Lower lobe of right lung (tissue), 2 donors: ENCODE results near the gene FBF1. TPM values are rescaled to one million over a fixed set of nuclear protein-coding genes. Genes with fewer than 3 reads are reported as not detected.

Experiments used
- ATAC-seq, 2 donors: fragments of 200-7000 bp; cut with Tn5 transposase; one replicate each; pipeline ENCODE4 v1.9.1; 2020 to 2022; ENCODE audit warnings: mild to moderate bottlenecking in 2 of 2, moderate library complexity in 2 of 2
- DNase-seq: peaks from one replicate; pipeline ENCODE4 v3.0.0-alpha.2; 2020
- H3K27ac ChIP-seq: fragments of 200-600 bp; one replicate; pipeline ENCODE4 v1.8.0; 2022
- H3K27me3 ChIP-seq: fragments of 200-600 bp; one replicate; pipeline ENCODE4 v1.8.0; 2022; ENCODE audit warnings: low read depth
- H3K36me3 ChIP-seq: fragments of 200-600 bp; one replicate; pipeline ENCODE4 v1.8.0; 2022; ENCODE audit warnings: mild to moderate bottlenecking
- H3K4me1 ChIP-seq: fragments of 200-600 bp; one replicate; pipeline ENCODE4 v1.8.0; 2022
- H3K4me3 ChIP-seq: fragments of 200-600 bp; one replicate; pipeline ENCODE4 v1.8.0; 2022; ENCODE audit warnings: mild to moderate bottlenecking
- H3K9me3 ChIP-seq: fragments of 200-600 bp; one replicate; pipeline ENCODE4 v1.8.0; 2022
- CTCF ChIP-seq: fragments of 200-600 bp; IDR thresholded peaks from one replicate; pipeline ENCODE4 v1.8.0; 2022; ENCODE audit warnings: antibody characterized with exemption, mild to moderate bottlenecking
- intact Hi-C: fragments of 100-400 bp; cut with DNase I; formaldehyde crosslinking; loops from one replicate; pipeline ENCODE4 v1.11.0; 2022
- total RNA-seq: library from RNA; stranded (reverse); fragmentation: NEBNext Ultra II Directional; extraction: Animal tissue kit (Norgen Biotek cat#: 25700); gene quantifications from one replicate; pipeline ENCODE4 v1.2.1, GENCODE V29; 2021
- donor health status: DM: no; HTN: yes; CAD: no; lungs with severe emphysema.

Gene FBF1
- total RNA-seq, 1 donor from 2014 or later: 13.1 TPM

- H3K9me3 ChIP-seq: no peaks in the 10 kb centered on the region
- H3K4me1 ChIP-seq: peaks cover 8% of the 10 kb centered on the region
- ATAC-seq: peak; percentile 82 to 86
- DNase-seq: peak; percentile 71
- intact Hi-C loops: no loop called here
- peak; percentile 52 for TF ChIP-seq CTCF
- no peaks in the 10 kb centered on the region for H3K27me3 ChIP-seq
- H3K36me3 ChIP-seq: peaks cover 13% of the 10 kb centered on the region
- H3K27ac ChIP-seq: peak overlapping the region; percentile 4
- H3K4me3 ChIP-seq: no peak overlapping the region
Observed at GRCh38 chr17:75927286-75927922, 13.4 kb downstream of the FBF1 start.

- no peak for DNase-seq
- no peak for TF ChIP-seq CTCF
- Histone ChIP-seq H3K36me3 (peaks cover 13% of the 10 kb centered on the region), H3K4me1 (peaks cover 8% of the 10 kb centered on the region), H3K27me3 (no peaks in the 10 kb centered on the region), H3K4me3 (no peak overlapping the region), H3K9me3 (no peaks in the 10 kb centered on the region), H3K27ac (no peak overlapping the region)
- ATAC-seq: no peak
- intact Hi-C loops: no loop called here
Observed at GRCh38 chr17:75926456-75926855, 14.4 kb downstream of the FBF1 start.

- Histone ChIP-seq H3K36me3 (peaks cover 13% of the 10 kb centered on the region), H3K4me1 (peaks cover 8% of the 10 kb centered on the region), H3K4me3 (no peak overlapping the region), H3K27me3 (no peaks in the 10 kb centered on the region), H3K9me3 (no peaks in the 10 kb centered on the region), H3K27ac (no peak overlapping the region)
- DNase-seq (no peak), ATAC-seq (no peak)
- TF ChIP-seq CTCF: no peak
- intact Hi-C loops: no loop called here
Observed at GRCh38 chr17:75925912-75926311, 14.9 kb downstream of the FBF1 start.

GRCh38 chr17:75925103-75925502, 15.7 kb downstream of the FBF1 start:
- Histone ChIP-seq H3K36me3 (peaks cover 13% of the 10 kb centered on the region), H3K9me3 (no peaks in the 10 kb centered on the region), H3K4me1 (peaks cover 8% of the 10 kb centered on the region), H3K27me3 (no peaks in the 10 kb centered on the region), H3K27ac (no peak overlapping the region), H3K4me3 (no peak overlapping the region)
- intact Hi-C loops: no loop called here
- TF ChIP-seq CTCF: no peak
- no peak for ATAC-seq
- no peak for DNase-seq

- H3K9me3 ChIP-seq: no peaks in the 10 kb centered on the region
- peaks cover 13% of the 10 kb centered on the region for H3K36me3 ChIP-seq
- no peak for DNase-seq
- intact Hi-C loops: no loop called here
- H3K4me3 ChIP-seq: no peak overlapping the region
- no peak overlapping the region for H3K27ac ChIP-seq
- ATAC-seq: peak in 1 of 2 donors; percentile 21
- no peaks in the 10 kb centered on the region for H3K27me3 ChIP-seq
- H3K4me1 ChIP-seq: peaks cover 8% of the 10 kb centered on the region
- no peak for TF ChIP-seq CTCF
Observed at GRCh38 chr17:75922963-75923874, 17.6 kb downstream of the FBF1 start.
